SW 1271 (cell line): Measurements from ENCODE around the gene SLCO3A1.

Source experiments
- DNase-seq, 2 experiments: peaks; one replicate each; lab custom pipeline; 2025; lab: John Stamatoyannopoulos, UW

The SLCO3A1 gene

DNA sequence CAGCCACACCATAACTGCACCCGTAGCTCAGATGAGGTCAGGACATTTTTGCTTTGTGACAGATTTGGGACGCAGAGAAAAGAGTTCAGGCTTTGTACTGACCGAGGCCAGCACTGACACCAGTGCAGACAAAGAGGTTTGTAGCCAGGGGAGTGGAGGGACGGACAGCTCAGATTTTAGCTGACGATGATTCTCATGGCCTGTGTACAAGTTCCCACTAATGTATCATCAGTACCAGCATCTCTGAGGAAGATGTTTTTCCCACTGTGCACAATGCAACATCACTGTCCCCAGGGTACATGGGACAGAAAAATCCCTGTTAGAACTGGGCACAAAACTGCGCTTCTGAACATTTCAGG, 112.7 kb downstream of the SLCO3A1 start:
- no peak for DNase-seq

DNA sequence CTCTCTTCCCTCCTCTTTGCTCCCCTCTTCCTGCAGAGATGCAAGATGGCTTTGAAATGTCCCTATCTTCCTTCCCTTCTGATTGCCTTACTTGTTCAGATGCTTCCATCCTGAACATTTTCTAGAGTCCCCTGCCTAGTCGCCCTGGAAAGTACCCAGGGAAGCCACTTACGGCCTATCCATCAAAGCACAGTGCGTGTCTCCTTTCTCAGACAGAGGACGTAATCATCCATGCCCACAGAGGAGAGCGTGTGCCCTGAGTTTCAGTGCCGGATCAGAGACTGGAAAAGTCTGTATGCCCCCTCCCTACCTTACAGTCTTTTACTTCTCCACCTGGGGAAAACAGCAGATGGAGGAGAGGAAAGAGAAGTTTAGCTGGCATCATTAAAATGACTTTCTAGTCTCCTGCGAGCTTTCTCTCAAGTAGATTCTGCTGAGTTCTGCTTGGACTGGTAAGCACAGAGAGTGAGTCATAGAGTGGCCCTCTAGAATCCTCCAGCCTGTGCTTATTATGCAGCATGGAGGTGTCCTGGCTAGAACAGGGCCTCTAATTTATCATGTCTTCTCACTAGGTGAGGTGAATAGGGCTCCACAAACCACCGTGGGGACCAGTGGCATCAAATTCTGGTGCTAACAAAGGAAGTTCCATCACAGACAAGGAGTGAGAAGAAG, 114.6 kb downstream of the SLCO3A1 start:
- DNase-seq: no peak

DNA sequence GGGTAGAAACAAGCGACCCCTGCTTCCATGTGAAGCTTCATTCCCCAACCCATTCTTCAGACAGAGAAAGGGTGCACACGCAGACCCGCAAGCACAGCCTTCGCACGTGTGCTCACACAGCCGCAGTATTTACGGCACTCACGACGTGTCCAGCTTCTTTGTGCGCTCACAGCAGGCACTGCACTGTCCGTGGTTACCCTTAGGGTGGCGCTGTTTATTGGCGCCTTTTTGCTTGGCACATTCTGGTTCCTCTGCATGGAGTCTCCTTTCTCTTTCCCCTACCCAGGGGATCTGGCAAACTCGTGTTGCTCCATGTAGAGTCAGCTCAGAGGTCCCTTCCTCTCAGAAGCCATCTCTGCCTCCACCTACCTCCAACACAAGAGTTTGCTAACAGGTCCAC, 115.1 kb downstream of the SLCO3A1 start:
- no peak for DNase-seq

DNA sequence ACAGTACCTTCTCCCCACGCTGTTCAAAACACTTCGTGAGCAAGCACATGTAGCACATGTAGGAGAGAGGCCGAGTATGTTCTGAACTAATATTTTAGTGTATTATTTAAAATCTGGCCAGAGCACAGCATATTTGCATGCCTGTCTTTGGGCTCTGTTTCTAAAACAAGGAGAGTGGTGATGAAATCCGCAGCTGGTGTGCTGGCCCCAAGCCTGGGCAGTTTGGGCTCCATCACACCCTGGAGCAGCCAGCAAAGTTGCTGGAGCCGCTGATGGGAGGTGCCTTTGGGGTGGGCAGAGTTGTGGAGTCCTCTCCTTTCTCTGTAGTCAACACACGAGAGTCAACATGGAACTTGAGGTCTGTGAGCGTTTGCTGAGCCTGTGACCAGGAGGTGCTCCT, 116.6 kb downstream of the SLCO3A1 start:
- DNase-seq: no peak

DNA sequence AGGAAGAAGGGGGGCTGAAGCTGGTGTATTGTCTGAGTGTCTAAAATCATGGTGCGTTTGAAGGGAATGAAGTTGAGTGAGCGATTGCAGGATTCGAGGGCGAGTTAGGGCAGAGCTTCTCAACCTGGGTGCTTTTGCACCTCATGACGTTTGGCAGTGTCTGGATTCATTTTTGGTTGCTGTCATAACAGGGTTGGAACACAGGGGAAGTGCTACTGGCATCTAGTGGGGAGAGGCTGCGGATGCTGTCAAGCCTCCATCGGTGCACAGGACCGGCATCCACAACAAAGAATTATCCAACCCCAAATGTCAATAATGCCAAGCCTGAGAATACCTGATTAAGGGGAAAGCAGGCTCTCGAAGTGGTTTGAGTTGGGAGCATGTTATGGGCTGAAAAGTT, 120.0 kb downstream of the SLCO3A1 start:
- no peak for DNase-seq

DNA sequence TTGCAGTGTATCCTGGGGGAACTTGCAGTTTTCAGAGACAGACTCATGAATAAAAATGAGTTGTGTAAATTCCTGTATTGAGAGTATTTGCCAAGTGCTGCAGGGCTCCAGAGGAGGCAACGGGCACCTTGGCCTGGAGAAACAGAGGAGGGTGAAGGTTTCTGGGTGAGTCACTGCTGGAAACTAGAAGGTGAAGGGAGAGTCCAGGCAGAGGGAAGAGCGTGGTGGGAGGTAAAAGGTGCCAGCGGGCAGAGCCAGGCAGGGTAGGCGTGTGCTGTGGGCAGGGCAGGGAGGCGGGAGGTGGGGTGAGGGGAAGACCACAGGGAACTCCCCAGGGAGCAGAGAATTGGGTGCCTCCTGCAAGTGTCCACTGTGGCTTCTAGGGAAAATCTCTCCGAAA, 120.8 kb downstream of the SLCO3A1 start:
- no peak for DNase-seq

DNA sequence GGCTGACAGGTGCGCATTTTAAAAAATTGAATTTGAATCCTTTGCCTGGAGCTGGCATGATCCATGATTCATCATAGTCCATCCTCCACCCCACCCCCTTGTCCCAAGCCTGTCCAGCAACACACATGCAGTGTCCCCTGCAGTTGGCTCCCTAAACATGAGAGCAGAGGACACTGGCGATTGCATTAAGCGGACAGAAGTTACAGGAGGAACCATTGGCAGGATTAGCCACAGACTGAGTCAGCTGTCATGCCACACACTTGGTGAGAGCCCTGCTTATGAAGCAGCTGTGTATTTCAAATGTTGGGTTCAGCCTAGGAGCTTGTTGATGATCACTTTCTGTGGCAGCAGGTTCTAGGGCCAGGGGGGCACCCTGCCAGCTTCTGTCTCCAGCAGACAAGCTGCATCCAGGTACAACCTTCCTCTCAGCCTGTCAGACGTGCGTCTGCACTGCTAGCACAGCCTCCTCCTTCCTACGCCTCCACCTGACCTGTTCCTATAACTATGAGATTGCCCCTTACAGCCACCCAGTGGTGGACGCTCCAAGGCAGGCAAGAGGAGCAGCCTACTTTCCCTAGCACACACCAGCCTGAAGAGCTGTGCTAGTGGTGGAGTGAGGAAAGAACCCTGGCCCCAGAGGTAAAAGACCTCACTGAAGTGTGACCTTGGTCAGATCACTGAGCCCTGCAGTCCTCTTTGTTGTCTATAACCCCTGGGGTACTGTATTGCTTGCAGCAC, 121.9 kb downstream of the SLCO3A1 start:
- no peak for DNase-seq

DNA sequence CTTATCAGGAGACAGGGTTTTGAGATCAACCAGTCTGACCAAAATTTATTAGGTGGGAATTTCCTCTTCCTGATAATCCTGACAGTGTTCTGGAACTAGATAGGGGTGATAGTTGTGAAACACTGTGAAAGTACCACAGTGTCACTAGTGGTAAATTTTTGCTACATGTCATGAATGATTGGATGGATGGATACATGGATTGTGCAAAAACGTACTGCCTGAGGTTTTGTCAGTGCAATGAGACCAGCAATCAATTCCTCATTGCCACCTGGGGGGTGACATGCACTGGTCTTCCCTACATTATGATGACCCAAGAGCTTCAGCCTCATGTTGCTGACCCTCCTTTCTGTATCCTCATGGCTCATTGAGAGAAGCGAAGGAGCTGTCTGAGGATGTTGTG, 123.5 kb downstream of the SLCO3A1 start:
- DNase-seq: no peak

DNA sequence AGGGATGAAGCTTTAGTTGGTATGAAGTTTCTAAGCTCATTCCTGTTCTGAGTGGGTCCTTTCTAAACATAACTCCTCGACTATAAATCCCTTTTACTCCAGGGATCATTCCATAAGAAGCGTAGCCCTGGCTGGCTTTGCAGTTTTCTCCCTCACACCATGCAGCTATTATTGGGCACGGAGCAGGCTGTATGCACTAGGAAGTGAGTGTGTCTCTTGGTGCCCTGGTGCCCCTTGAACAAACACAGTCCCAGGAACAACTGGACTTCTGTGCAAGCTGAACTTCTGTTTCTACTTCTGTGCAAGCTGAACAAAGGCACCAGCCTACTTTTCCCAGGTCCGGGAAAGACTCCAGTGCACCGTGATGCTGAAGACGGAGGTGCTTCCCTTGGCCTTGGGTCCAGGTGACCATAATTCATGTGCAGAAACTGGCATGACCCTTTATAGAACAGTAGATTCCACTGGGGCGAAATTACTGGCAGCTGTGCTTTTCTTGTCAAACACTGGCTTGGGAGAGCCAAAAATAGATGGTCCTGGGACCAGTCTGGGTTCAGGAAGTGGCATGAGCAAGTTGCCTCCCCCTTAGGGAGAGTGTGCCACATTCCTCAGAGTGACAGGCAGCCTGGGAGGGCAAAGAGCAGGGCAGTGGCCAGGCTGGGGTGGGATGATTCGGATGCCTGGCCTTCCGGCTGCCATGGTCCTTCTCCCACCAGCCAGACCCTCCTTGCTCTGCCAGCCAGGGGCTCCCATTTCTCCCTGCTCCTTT, 127.2 kb downstream of the SLCO3A1 start:
- no peak for DNase-seq

DNA sequence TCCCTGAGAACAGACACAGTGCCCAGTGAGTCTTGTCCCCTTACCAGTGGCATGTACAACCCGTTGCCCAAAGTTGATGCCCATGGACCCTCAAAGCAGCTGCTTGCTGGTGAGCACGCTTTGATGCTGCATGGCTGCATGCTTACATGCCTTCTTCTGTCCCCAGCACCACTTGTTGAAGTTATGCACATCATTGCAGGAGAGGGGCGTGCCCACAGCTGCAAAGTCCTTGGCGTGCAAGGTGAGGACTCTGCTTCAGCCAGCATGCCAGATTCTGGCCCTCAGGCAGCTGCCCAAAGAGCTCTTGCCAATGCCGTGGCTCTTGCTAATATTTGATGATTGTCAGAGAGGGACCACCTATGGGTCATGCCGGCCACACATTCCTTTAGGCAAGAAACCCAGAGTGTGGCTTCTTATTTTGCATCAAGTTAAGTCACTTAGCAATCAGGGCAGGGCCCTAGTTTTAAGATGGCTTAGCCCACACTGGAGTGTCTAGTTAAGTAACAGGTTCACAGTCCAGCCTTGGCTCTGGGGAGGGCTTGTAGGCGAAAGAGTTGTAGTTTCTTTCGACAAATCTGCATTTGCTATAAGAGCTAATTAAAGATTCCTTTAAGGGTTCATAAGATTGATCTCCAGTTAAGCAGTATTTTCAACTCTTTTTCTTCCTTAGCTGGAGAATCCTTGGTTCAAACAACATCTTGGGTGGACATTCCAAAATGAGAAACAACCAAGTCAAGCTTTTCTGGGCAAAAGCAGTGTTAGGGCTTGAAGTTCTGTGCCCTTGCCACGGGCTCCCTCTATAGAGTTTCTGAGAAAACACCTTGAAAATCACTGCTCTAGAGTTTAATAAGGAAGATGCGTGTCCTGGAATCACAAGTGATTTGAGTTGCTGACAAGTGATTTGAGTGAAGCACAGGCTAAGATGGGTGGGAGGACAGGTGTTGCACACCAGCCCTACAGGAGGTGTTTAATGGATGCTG, 128.6 kb downstream of the SLCO3A1 start:
- no peak for DNase-seq

DNA sequence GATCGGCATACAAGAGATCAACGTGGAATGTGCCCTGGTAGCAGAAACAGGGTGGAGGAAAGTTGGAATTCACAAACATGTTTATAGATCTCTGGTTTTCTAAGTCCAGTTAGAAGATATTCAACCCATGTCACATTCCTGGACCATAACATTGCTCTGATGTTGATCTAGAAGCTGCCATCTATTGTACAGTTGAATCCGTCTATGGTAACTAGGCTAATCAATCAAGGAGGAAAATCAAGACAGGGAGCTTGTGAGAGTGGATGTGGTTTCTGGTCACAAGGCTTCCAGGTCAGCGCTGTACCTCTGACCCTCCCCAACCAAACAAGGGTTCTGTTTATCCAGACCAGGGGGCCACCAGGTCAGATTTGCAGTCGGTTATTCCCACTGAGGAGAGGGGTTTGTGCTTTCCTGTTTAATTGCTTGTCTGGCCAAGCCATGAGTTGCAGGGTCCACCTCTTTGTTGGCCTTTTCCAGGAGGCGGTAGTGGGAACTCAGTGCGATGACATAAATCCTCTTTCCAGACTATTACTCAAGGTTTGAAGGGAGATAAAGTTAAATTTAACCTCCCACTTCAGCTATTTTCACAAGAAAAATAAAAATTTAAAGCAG, 130.3 kb downstream of the SLCO3A1 start:
- no peak for DNase-seq

DNA sequence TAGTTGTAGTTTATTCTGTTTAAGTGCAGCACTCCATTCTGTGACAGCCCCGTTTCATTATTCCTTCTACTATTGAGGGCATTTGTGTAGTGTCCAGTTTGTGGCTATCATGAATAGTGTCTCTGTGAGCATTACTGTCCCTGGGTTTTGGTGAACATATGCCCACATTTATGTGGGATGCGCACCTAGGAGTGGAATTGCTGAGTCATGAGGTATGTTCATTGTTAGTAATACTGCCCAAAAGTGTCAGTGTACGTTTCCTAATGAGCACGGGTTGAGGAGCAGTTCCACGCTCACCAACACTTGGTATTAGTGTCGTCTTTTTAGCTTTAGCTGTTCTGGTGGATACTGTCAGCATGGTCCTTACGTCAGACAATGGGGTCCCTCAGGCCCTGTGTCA, 131.8 kb downstream of the SLCO3A1 start:
- no peak for DNase-seq

DNA sequence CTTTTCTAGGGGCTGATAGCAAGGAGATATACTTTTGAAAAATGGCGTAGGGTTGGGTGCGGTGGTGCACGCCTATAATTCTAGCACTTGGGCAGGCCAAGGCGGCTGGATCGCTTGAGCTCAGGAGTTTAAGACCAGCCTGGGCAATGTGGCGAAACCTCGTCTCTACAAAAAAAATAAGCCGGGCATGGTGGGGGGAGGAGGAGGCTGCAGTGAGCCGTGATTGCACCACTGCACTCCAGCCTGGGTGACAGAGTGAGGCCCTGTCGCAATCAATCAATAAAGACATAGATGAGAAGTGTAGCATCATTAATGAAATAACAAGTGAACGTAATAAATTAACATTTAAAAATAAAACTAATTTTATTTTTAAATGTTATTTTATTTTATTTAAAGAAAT, 134.6 kb downstream of the SLCO3A1 start:
- DNase-seq: no peak

DNA sequence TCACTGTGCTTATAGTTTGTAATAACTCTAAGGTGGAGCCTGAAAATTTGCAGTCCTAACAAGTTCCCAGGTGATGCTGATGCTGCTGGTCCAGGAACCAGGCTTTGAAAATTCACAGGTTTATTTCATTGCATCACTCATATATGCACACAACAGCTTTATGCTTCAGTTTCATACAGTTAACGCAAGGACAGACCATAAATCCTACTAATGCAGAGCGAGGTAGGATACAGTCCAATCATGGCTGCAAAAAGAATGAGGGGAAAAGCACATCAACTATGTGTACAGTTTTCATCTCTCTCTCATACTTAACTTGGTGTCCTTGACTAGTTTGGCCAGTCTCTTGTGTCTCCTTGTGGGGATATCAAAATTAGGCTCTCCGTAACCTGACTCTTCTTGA, 135.1 kb downstream of the SLCO3A1 start:
- DNase-seq: no peak

DNA sequence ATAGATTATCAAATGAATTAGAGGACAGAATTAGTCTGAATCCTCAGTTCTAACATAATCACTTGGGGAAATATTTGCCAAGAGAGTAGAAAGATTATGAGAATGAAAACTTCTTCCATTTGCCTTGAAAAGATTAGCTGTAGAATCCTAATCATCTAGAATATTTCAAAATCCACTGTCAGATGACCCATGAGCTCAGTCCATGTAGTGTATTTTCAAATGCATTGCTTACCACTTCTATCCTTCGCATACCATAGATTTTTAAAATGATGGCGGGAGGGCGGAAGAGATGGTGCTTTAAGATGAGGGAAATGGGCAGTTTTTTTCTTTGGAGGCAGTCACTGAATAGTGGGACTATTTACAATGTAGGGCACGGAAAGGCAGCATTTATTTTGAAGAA, 136.3 kb downstream of the SLCO3A1 start:
- no peak for DNase-seq

DNA sequence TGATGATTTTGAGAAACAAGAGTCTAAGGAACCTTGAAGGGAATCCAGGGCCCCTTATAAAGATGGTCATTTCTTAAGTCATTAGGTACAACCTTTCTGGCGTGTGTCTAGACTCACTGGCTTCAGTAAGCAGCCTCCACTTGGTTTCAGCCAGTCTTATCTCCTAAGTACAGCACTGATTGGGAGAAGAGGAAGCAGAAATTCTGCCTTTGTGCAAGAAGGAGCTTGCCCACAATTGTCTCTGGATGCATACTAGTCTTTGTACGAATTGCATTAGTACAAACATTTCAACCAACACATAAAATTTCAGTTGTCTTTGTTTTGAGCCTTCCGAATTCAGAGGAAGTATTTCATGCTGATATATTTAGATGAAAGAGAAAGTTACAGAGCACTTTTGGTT, 139.4 kb downstream of the SLCO3A1 start:
- no peak for DNase-seq

DNA sequence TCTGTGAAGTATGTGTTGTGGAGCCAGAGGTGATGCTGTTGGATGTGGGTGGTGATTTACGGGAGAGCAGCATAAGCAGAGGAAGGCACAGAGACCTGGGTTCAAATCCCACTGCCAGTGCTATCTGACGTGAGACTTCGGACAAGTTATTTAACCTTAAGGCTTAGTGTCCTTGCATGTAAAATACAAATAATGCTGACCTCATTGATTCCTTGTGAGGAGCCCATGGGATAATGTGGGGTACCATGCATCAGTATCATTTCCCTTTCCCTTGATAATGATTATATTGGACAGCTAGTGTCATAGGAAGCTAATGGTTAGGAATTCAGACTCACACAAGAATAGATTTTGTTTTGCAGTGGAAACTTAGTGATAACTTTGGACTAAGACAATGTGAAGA, 141.6 kb downstream of the SLCO3A1 start:
- DNase-seq: no peak

DNA sequence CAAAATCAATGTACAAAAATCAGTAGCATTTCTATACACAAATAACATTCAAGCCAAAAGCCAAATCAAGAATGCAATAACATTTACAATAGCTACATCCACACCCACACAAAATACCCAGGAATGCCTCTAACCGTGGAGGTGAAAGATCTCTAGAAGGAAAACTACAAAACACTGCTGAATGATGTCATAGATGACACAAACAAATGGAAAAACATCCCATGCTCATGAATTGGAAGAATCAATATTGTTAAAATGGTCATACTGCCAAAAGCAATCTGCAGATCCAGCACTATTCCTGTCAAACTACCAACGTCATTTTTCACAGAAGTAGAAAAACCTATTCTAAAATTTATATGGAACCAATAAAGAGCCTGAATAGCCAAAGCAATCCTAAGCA, 143.7 kb downstream of the SLCO3A1 start:
- no peak for DNase-seq

DNA sequence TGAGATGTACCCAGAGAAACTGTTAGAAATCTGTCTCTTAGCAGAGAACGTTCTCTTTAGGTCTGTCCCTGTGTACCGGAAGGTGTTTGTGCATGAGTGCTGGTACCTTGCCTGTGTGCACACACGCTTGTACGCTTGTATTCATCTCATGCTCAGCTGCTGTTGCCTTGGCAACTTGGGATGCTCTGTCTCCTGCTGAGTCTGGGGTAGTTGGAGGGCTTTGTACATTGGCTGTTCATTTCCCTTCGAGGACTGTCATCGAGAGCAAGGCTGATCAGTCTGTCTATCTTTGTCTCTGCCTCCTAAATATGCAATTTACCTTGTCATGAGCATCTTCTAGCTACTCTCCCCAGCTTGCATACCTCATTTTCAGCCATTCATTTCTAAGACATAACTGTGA, 147.2 kb downstream of the SLCO3A1 start:
- no peak for DNase-seq

DNA sequence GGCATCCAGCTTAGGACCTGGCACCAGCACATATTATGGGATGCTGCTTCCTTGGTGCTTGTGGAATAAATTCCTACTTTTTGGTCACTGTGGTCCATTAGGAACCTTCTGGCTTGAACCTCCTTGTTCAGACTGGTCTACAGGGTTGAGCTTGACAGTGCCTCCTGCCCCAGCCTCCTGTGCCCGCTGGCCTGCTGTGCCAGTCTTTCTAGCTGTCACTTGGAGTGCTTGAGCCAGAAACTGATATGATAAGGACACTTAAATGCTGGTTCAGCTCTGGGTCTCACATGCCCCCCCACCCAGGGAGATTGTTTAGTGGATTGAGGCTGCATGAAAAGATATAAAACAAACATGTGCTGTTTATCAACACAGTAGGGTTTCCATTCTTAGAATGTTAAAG, 147.8 kb downstream of the SLCO3A1 start:
- DNase-seq: no peak

DNA sequence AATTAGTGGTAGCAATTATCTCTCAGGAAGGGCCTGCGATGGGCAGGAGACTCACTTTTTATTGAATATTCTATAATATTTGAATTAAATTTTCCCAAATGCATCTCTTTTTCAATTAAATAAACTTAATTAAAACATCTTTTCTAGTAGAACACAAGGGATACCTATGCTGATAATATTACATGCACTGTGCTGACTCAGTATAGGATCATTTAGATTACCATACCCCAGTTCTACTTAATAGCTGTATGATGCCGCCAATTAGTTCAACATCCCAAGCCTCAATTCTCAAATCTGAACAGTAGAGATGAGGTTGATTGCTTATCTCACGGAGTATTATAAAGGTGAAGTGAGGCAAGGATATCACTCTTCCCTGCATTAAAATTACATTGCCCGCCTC, 149.2 kb downstream of the SLCO3A1 start:
- no peak for DNase-seq
